ENCODE data around the gene TIMM13. TPM values are rescaled to one million over a fixed set of nuclear protein-coding genes. Genes with fewer than 3 reads are reported as not detected.

The TIMM13 gene
- total and polyA plus RNA-seq, 10 of the 15 experiments (the other 5 are each of a cell fraction or from before 2014, with no cell fraction given): 9.9 to 205 (median 63.6) TPM

GRCh38 chr19:2424686-2425621 lies 2.4 kb downstream of the TIMM13 start:
- 96% methylated on average over 67 of the region's 101 CpGs for WGBS (ENCODE audit: insufficient coverage, insufficient replicate concordance, low lambda C conversion rate, missing lambda C conversion rate)
- Histone ChIP-seq H3K27ac (ENCODE audit: control insufficient read depth, insufficient read depth) (no peak overlapping the region), H3K27me3 (replicated peaks in 1 of 2; ENCODE audit: control insufficient read depth in 2 of 2, insufficient read depth in 2 of 2, low read length in 1 of 2) (no peaks in the 10 kb centered on the region), H4K20me1 (ENCODE audit: control insufficient read depth, insufficient read depth) (no peaks in the 10 kb centered on the region; the same call in 1 of the 2 replicates), H3K36me3 (ENCODE audit: control insufficient read depth in 2 of 2, insufficient read depth in 2 of 2, low read length in 1 of 2) (peaks cover 3 to 10% of the 10 kb centered on the region in 2 experiments; a peak in 3 of 4 replicates), H3K79me2 (ENCODE audit: control insufficient read depth, insufficient read depth, low read length) (peaks cover 22% of the 10 kb centered on the region), H3K9me3 (replicated peaks; ENCODE audit: control insufficient read depth, insufficient read depth, low read length) (no peaks in the 10 kb centered on the region), H2AFZ (ENCODE audit: control insufficient read depth, low read depth, low read length) (no peak overlapping the region), H3K4me2 (ENCODE audit: control insufficient read depth, insufficient read depth) (no peak overlapping the region), H3K9ac (ENCODE audit: control insufficient read depth, insufficient read depth, low read length) (no peak overlapping the region), H3K4me1 (ENCODE audit: control insufficient read depth, insufficient read depth, low read length) (peaks cover 11% of the 10 kb centered on the region), H3K4me3 (no peak overlapping the region)
- DNase-seq (ENCODE audit: low read depth, low spot score): no peak
- SMC1A ChIA-PET (ENCODE audit: uncharacterized antibody, unreplicated experiment): no interaction called here
- no peak for ATAC-seq
- in situ Hi-C loops (cut with MboI): no loop called here
- CTCF ChIA-PET: no interaction called here
- no TSS peak for BruUV-seq (replicated peaks)
- no peak for FAIRE-seq
- POLR2A ChIA-PET: no interaction called here
- no peak for TF ChIP-seq ZBTB33 (IDR thresholded peaks at IDR 0.05)
- TF ChIP-seq EZH2 (IDR thresholded peaks at IDR 0.05; ENCODE audit: borderline replicate concordance, control insufficient read depth, low read depth, low read length): no peak
- no peak for TF ChIP-seq SPI1 (IDR thresholded peaks at IDR 0.05; ENCODE audit: borderline replicate concordance, insufficient read depth, low read depth, low read length)
- TF ChIP-seq NFYB (IDR thresholded peaks at IDR 0.05; ENCODE audit: insufficient read depth, low read depth, low read length): no peak
- TF ChIP-seq TCF7 (IDR thresholded peaks at IDR 0.05; ENCODE audit: borderline replicate concordance): no peak
- RAD21 ChIA-PET (ENCODE audit: unreplicated experiment): interaction anchor here (0.6 kb wide), 1 partner anchor 247 kb away, joined by 3 read pairs; no protein-coding TSS in a partner anchor
- intact Hi-C loops (cut with micrococcal nuclease; ENCODE audit: unreplicated experiment): no loop called here
